IMR-90 (cell line): ENCODE results near the gene NACC2. TPM values are rescaled to one million over a fixed set of nuclear protein-coding genes. Genes with fewer than 3 reads are reported as not detected.

ENCODE experiments used
- ATAC-seq: fragments of 200-7000 bp; cut with Tn5 transposase; 2 replicates; pipeline ENCODE4 v1.9.1; 2020; ENCODE audit warnings: low read depth, mild to moderate bottlenecking, moderate library complexity
- BruUV-seq: library from RNA; stranded (reverse); fragments of 400-500 nt; replicated peaks from 2 replicates; lab custom pipeline; 2021; lab: Mats Ljungman, UMichigan
- CTCF ChIA-PET: fragments of 300-600 bp; formaldehyde crosslinking; extraction: SDS; loops from one replicate; lab custom pipeline; 2021; ENCODE audit warnings: antibody characterized with exemption; lab: Yijun Ruan, JAX
- POLR2A ChIA-PET: fragments of 300-600 bp; sonication (Branson Sonifier 250); formaldehyde crosslinking; loops from one replicate; lab custom pipeline; 2022; ENCODE audit warnings: antibody characterized with exemption; ENCODE audit not compliant: unreplicated experiment; lab: Charles Lee
- DNase-seq: peaks from one replicate; pipeline ENCODE4 v3.0.0; 2013
- H2AFZ ChIP-seq: replicated peaks from 2 replicates; pipeline ENCODE3; 2013; ENCODE audit warnings: low read length, mild to moderate bottlenecking; ENCODE audit not compliant: poor library complexity
- H2AK5ac ChIP-seq: 2 replicates; pipeline ENCODE4 v1.6.1; 2013; ENCODE audit warnings: low read depth, low read length, inconsistent platforms
- H2AK9ac ChIP-seq: replicated peaks from 2 replicates; pipeline ENCODE3; 2013; ENCODE audit warnings: mild to moderate bottlenecking, low read depth, low read length, moderate library complexity; ENCODE audit not compliant: poor library complexity
- H2BK120ac ChIP-seq: 2 replicates; pipeline ENCODE4 v1.6.1; 2013; ENCODE audit warnings: low read depth, low read length, inconsistent platforms
- H2BK15ac ChIP-seq: 3 replicates; pipeline ENCODE4 v1.6.1; 2013; ENCODE audit warnings: low read depth, low read length, inconsistent platforms
- H2BK20ac ChIP-seq: 2 replicates; pipeline ENCODE4 v1.6.1; 2013; ENCODE audit warnings: low read depth, mild to moderate bottlenecking, inconsistent platforms, low read length, moderate library complexity
- H2BK5ac ChIP-seq: 2 replicates; pipeline ENCODE4 v1.6.1; 2013; ENCODE audit warnings: mild to moderate bottlenecking, low read depth, low read length, inconsistent platforms; ENCODE audit not compliant: poor library complexity, severe bottlenecking
- H3K14ac ChIP-seq: replicated peaks from 2 replicates; pipeline ENCODE4 v1.6.1; 2013; ENCODE audit warnings: low read depth, low read length, inconsistent platforms
- H3K18ac ChIP-seq: 2 replicates; pipeline ENCODE4 v1.6.1; 2013; ENCODE audit warnings: low read depth, low read length, control low read depth
- H3K23ac ChIP-seq: 2 replicates; pipeline ENCODE4 v1.6.1; 2013; ENCODE audit warnings: low read depth, low read length, inconsistent platforms
- H3K27ac ChIP-seq: 2 replicates; pipeline ENCODE4 v1.5.1; 2013; ENCODE audit warnings: mild to moderate bottlenecking, control low read depth, low read length; ENCODE audit not compliant: insufficient read depth
- H3K27me3 ChIP-seq: 2 replicates; pipeline ENCODE4 v1.6.1; 2013; ENCODE audit warnings: low read length; ENCODE audit not compliant: control insufficient read depth, insufficient read depth
- H3K36me3 ChIP-seq: 2 replicates; pipeline ENCODE4 v1.6.1; 2013; ENCODE audit warnings: low read length, mixed read lengths; ENCODE audit not compliant: control insufficient read depth, insufficient read depth
- H3K4ac ChIP-seq: 2 replicates; pipeline ENCODE4 v1.6.1; 2013; ENCODE audit warnings: low read depth, low read length, inconsistent platforms
- H3K4me1 ChIP-seq: 2 replicates; pipeline ENCODE4 v1.6.1; 2013; ENCODE audit warnings: low read length, mixed read lengths; ENCODE audit not compliant: control insufficient read depth, insufficient read depth
- H3K4me2 ChIP-seq: 2 replicates; pipeline ENCODE4 v1.6.1; 2013; ENCODE audit warnings: low read depth, mild to moderate bottlenecking, control low read depth, low read length, moderate library complexity
- H3K4me3 ChIP-seq: 2 replicates; pipeline ENCODE4 v1.5.1; 2013; ENCODE audit warnings: low read depth, mild to moderate bottlenecking, control low read depth, low read length, moderate library complexity; ENCODE audit not compliant: insufficient read depth
- H3K56ac ChIP-seq: 2 replicates; pipeline ENCODE4 v1.6.1; 2013; ENCODE audit warnings: low read length, inconsistent platforms; ENCODE audit not compliant: insufficient read depth; ENCODE audit errors: extremely low read depth
- H3K79me1 ChIP-seq, 2 experiments: 2 replicates each; pipeline ENCODE4 v1.6.1; 2013; ENCODE audit warnings: low read length in 2 of 2, inconsistent platforms in 1 of 2, low read depth in 1 of 2
- H3K9ac ChIP-seq: 2 replicates; pipeline ENCODE4 v1.6.1; 2013; ENCODE audit warnings: low read depth, low read length, control low read depth
- H3K9me1 ChIP-seq: 2 replicates; pipeline ENCODE4 v1.6.1; 2013; ENCODE audit warnings: low read length, inconsistent platforms; ENCODE audit not compliant: insufficient read depth
- H3K9me3 ChIP-seq: 2 replicates; pipeline ENCODE4 v1.6.1; 2013; ENCODE audit warnings: low read length; ENCODE audit not compliant: control insufficient read depth, insufficient read depth
- H4K20me1 ChIP-seq: 2 replicates; pipeline ENCODE4 v1.6.1; 2013; ENCODE audit warnings: low read length, inconsistent platforms; ENCODE audit not compliant: insufficient read depth
- H4K5ac ChIP-seq: 2 replicates; pipeline ENCODE4 v1.6.1; 2013; ENCODE audit warnings: mild to moderate bottlenecking, low read depth, low read length, control low read depth
- H4K8ac ChIP-seq, 2 experiments: 2 replicates each; pipeline ENCODE4 v1.6.1; 2013; ENCODE audit warnings: low read depth in 2 of 2, low read length in 2 of 2, control low read depth in 1 of 2, inconsistent platforms in 1 of 2
- H4K91ac ChIP-seq: 2 replicates; pipeline ENCODE4 v1.6.1; 2013; ENCODE audit warnings: low read depth, low read length, inconsistent platforms; ENCODE audit not compliant: insufficient read depth
- BHLHE40 ChIP-seq: fragments of 150-350 bp; IDR thresholded peaks from 2 replicates; pipeline ENCODE4 v1.6.1; 2016; ENCODE audit warnings: mild to moderate bottlenecking, low read depth, low read length
- CEBPB ChIP-seq: IDR thresholded peaks from 2 replicates; pipeline ENCODE4 v1.6.1; 2012; ENCODE audit warnings: low read depth, low read length, improper control_type of control experiment
- CHD1 ChIP-seq: IDR thresholded peaks from 2 replicates; pipeline ENCODE4 v1.6.1; 2012; ENCODE audit warnings: low read depth, low read length, improper control_type of control experiment
- CTCF ChIP-seq: conservative IDR thresholded peaks from 2 replicates; pipeline ENCODE4 v1.5.1; 2012; ENCODE audit warnings: mild to moderate bottlenecking, low read depth, low read length, improper control_type of control experiment
- FOS ChIP-seq: fragments of 150-350 bp; IDR thresholded peaks from 2 replicates; pipeline ENCODE4 v1.6.1; 2016; ENCODE audit warnings: low read depth, low read length
- MAFK ChIP-seq: IDR thresholded peaks from 2 replicates; pipeline ENCODE4 v1.6.1; 2012; ENCODE audit warnings: low read depth, low read length, improper control_type of control experiment
- MAZ ChIP-seq: IDR thresholded peaks from 2 replicates; pipeline ENCODE4 v1.6.1; 2012; ENCODE audit warnings: low read depth, mild to moderate bottlenecking, low read length, improper control_type of control experiment, moderate library complexity, borderline replicate concordance
- MXI1 ChIP-seq: IDR thresholded peaks from 2 replicates; pipeline ENCODE4 v1.6.1; 2012; ENCODE audit warnings: low read depth, mild to moderate bottlenecking, low read length, moderate library complexity, borderline replicate concordance
- NFE2L2 ChIP-seq: fragments of 150-350 bp; IDR thresholded peaks from 2 replicates; pipeline ENCODE4 v1.6.1; 2016; ENCODE audit warnings: low read depth, mild to moderate bottlenecking, low read length
- RCOR1 ChIP-seq: IDR thresholded peaks from 2 replicates; pipeline ENCODE4 v1.6.1; 2012; ENCODE audit warnings: mild to moderate bottlenecking, low read length, improper control_type of control experiment; ENCODE audit not compliant: insufficient replicate concordance
- SMC3 ChIP-seq: fragments of 150-350 bp; IDR thresholded peaks from 2 replicates; pipeline ENCODE4 v1.6.1; 2016; ENCODE audit warnings: low read depth, mild to moderate bottlenecking, antibody characterized with exemption, low read length, moderate library complexity
- USF2 ChIP-seq: fragments of 150-350 bp; IDR thresholded peaks from 2 replicates; pipeline ENCODE4 v1.6.1; 2017; ENCODE audit warnings: mild to moderate bottlenecking, antibody characterized with exemption, low read length, low read depth
- WGBS, 2 experiments: methylation state at CpG; one replicate each; pipeline versions ENCODE4 v1.1.5 to v1.1.7; 2013; ENCODE audit warnings: missing lambda C conversion rate in 2 of 2; ENCODE audit not compliant: insufficient read length in 1 of 2; ENCODE audit errors: extremely low coverage in 2 of 2; 5-methylcytosine and 5-hydroxymethylcytosine counted together
- dilution Hi-C: fragments of 300-500 bp; cut with HindIII; formaldehyde crosslinking; loops from one replicate; pipeline ENCODE4 v1.14.3; 2018; ENCODE audit warnings: low sequenced_read_pairs; ENCODE audit not compliant: unreplicated experiment
- in situ Hi-C: fragments of 300-500 bp; cut with MboI; formaldehyde crosslinking; loops from 3 replicates; pipeline ENCODE4 v1.14.3; 2019; ENCODE audit warnings: low sequenced_read_pairs, inconsistent platforms, mixed read lengths
- intact Hi-C: fragments of 100-400 bp; cut with micrococcal nuclease; formaldehyde crosslinking; loops from 2 replicates; pipeline ENCODE4 v1.10.0; 2022
- polyA plus RNA-seq, 3 experiments: library from polyadenylated mRNA; depleted of rRNA; stranded (reverse); fragments of >200 nt; gene quantifications; 2 replicates each; pipeline ENCODE4 v1.2.3, GENCODE V29; 2012; ENCODE audit warnings: low replicate concordance in 1 of 3
- total RNA-seq: library from RNA; depleted of rRNA; stranded (reverse); fragments of >200 nt; gene quantifications from 2 replicates; pipeline ENCODE4 v1.2.3, GENCODE V29; 2012

Gene NACC2
- total and polyA plus RNA-seq, 2 of the 4 experiments (the other 2 are of a cell fraction): 7.9 to 19.0 TPM

GRCh38 chr9:136025481-136025880 is 69.6 kb downstream of the NACC2 start:
- intact Hi-C loops (no loop called here), in situ Hi-C loops (no loop called here), dilution Hi-C loops (no loop called here)
- Histone ChIP-seq H4K20me1 (peaks cover 73% of the 10 kb centered on the region), H2AFZ (no peak overlapping the region), H2BK120ac (no peak overlapping the region), H3K4me1 (peaks cover 9% of the 10 kb centered on the region; the same call in 1 of the 2 replicates), H3K9ac (no peak overlapping the region), H3K56ac (no peak overlapping the region), H3K27me3 (no peaks in the 10 kb centered on the region), H2BK5ac (no peak overlapping the region), H4K8ac (no peak overlapping the region), H3K9me3 (no peaks in the 10 kb centered on the region), H2BK15ac (no peak overlapping the region), H3K4me3 (no peak overlapping the region), H3K4me2 (no peak overlapping the region), H3K27ac (no peak overlapping the region), H2BK20ac (no peak overlapping the region), H3K18ac (no peak overlapping the region), H2AK5ac (no peak overlapping the region), H3K9me1 (peaks cover 35% of the 10 kb centered on the region), H3K23ac (no peak overlapping the region), H4K91ac (no peak overlapping the region), H3K36me3 (peaks cover 24% of the 10 kb centered on the region), H3K79me1 (peaks cover 38 to 82% of the 10 kb centered on the region in 2 experiments), H3K4ac (no peak overlapping the region), H3K14ac (no peak overlapping the region), H4K5ac (no peak overlapping the region), H2AK9ac (no peak overlapping the region)
- TF ChIP-seq CTCF (no peak), USF2 (no peak), BHLHE40 (no peak), SMC3 (no peak), FOS (no peak), MXI1 (no peak), NFE2L2 (no peak), RCOR1 (no peak), CHD1 (no peak), CEBPB (no peak), MAZ (no peak), MAFK (no peak)
- no CpG with 5 or more reads among the region's 10 CpGs for WGBS, 2 experiments
- no peak for ATAC-seq
- ChIA-PET CTCF (no interaction called here), POLR2A (no interaction called here)
- BruUV-seq: no TSS peak
- DNase-seq: no peak
